Ishikawa (cell line): Measurements from ENCODE around the gene ADM.

Experiments used
- CEBPB ChIP-seq: IDR thresholded peaks from 2 replicates; pipeline ENCODE4 v1.6.1; 2012
- EP300 ChIP-seq: IDR thresholded peaks from 2 replicates; pipeline ENCODE4 v1.6.1; 2012; ENCODE audit warnings: borderline replicate concordance
- FOXM1 ChIP-seq: IDR thresholded peaks from 2 replicates; pipeline ENCODE4 v1.6.1; 2012; ENCODE audit warnings: low read depth, borderline replicate concordance
- MAX ChIP-seq: IDR thresholded peaks from 2 replicates; pipeline ENCODE4 v1.6.1; 2012
- RAD21 ChIP-seq: IDR thresholded peaks from 2 replicates; pipeline ENCODE4 v1.6.1; 2012; ENCODE audit warnings: low read depth
- REST ChIP-seq: IDR thresholded peaks from 2 replicates; pipeline ENCODE4 v1.6.1; 2012; ENCODE audit warnings: low read depth, mild to moderate bottlenecking
- TAF1 ChIP-seq: IDR thresholded peaks from 2 replicates; pipeline ENCODE4 v1.6.1; 2012; ENCODE audit warnings: low read depth, mild to moderate bottlenecking
- TCF12 ChIP-seq: IDR thresholded peaks from 2 replicates; pipeline ENCODE4 v1.6.1; 2012; ENCODE audit warnings: low read depth
- TEAD4 ChIP-seq: IDR thresholded peaks from 2 replicates; pipeline ENCODE4 v1.6.1; 2012
- USF1 ChIP-seq: IDR thresholded peaks from 2 replicates; pipeline ENCODE4 v1.6.1; 2012
- YY1 ChIP-seq: IDR thresholded peaks from 2 replicates; pipeline ENCODE4 v1.6.1; 2012; ENCODE audit warnings: low read depth

- no peak for TF ChIP-seq FOXM1
- TF ChIP-seq REST, result no peak
- no peak for TF ChIP-seq TAF1
- no peak for TF ChIP-seq EP300
- no peak for TF ChIP-seq RAD21
- no peak for TF ChIP-seq USF1
- no peak for TF ChIP-seq TCF12
- no peak for TF ChIP-seq YY1
- no peak for TF ChIP-seq CEBPB
- no peak for TF ChIP-seq TEAD4
- no peak for TF ChIP-seq MAX
These were observed 23.6 kb downstream of the ADM start for GRCh38 chr11:10328314-10329098.
